ENCODE results near the gene DRD1.

GRCh38 chr5:175493260-175493659, 49.3 kb upstream of the DRD1 start:
- TF ChIP-seq CTCF (conservative IDR thresholded peaks at IDR 0.05; ENCODE audit: low read depth in 2 of 2), result no peak
- no peak for TF ChIP-seq REST (IDR thresholded peaks at IDR 0.05; ENCODE audit: unreplicated experiment)
- TF ChIP-seq EZH2 (IDR thresholded peaks at IDR 0.05; ENCODE audit: low read depth, unreplicated experiment), result no peak
- TF ChIP-seq CREB1 (CRISPR knock-in tag; IDR thresholded peaks at IDR 0.05; ENCODE audit: low read depth), result no peak
- no peak for TF ChIP-seq POLR2AphosphoS5 (IDR thresholded peaks at IDR 0.05; ENCODE audit: low read depth)
- no peak for TF ChIP-seq STAT1 (IDR thresholded peaks at IDR 0.05; ENCODE audit: unreplicated experiment)
- no peak for TF ChIP-seq EZH2phosphoT487 (IDR thresholded peaks at IDR 0.05; ENCODE audit: unreplicated experiment)
